ENCODE measurements around the gene EZH1.

DNA sequence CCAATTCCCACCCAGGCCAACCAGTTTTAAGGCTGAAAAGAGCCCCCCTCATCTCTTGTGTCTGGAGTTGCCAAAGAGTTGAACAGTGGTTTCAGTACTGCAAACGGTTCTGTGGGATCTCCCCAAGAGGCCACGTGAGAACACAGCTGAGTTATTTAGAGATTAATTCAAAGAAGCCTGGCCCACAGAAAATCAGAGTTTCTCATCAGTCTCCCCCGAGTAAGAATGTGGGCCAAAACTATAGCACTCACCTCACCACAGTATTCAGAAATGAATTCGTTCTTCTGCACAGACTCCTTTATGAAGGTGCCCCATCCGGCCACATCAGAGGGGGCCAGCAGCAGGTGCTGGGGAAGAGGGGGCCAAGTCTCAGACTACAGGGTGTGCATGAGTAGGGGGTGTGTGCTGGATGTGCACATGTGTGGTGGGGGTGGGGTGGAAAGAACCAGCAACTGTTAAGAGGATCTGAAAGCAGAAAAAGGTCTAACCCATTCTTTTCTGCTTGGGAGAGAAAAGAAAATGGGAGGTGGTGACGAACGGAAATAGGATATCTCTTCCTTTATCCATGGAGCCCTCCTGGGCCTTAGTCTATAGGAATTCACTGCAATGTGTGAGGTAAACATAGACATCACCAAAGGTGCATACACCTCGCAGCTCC, 39.9 kb downstream of the EZH1 start:
- TF ChIP-seq, protein P1, sequence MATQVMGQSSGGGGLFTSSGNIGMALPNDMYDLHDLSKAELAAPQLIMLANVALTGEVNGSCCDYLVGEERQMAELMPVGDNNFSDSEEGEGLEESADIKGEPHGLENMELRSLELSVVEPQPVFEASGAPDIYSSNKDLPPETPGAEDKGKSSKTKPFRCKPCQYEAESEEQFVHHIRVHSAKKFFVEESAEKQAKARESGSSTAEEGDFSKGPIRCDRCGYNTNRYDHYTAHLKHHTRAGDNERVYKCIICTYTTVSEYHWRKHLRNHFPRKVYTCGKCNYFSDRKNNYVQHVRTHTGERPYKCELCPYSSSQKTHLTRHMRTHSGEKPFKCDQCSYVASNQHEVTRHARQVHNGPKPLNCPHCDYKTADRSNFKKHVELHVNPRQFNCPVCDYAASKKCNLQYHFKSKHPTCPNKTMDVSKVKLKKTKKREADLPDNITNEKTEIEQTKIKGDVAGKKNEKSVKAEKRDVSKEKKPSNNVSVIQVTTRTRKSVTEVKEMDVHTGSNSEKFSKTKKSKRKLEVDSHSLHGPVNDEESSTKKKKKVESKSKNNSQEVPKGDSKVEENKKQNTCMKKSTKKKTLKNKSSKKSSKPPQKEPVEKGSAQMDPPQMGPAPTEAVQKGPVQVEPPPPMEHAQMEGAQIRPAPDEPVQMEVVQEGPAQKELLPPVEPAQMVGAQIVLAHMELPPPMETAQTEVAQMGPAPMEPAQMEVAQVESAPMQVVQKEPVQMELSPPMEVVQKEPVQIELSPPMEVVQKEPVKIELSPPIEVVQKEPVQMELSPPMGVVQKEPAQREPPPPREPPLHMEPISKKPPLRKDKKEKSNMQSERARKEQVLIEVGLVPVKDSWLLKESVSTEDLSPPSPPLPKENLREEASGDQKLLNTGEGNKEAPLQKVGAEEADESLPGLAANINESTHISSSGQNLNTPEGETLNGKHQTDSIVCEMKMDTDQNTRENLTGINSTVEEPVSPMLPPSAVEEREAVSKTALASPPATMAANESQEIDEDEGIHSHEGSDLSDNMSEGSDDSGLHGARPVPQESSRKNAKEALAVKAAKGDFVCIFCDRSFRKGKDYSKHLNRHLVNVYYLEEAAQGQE (IDR thresholded peaks at IDR 0.05; ENCODE audit: insufficient read depth in 1 of 2, low read depth in 2 of 2, low read length in 1 of 2), result no peak
- no peak for TF ChIP-seq POLR2AphosphoS5 (IDR thresholded peaks at IDR 0.05; ENCODE audit: low read depth, low read length)
- no peak for TF ChIP-seq SIN3A (IDR thresholded peaks at IDR 0.05; ENCODE audit: borderline replicate concordance, insufficient read depth, low read depth, low read length)
